Urothelium cell line (cell line): ENCODE measurements around the gene FBXO31.

Experiments
- DNase-seq: peaks from one replicate; pipeline ENCODE4 v3.0.0; 2011; ENCODE audit warnings: low spot score, mixed read lengths
- FAIRE-seq: peaks from 2 replicates; lab custom pipeline; 2011; peaks lifted over from hg19 to GRCh38; lab: Jason Lieb, UNC

Gene FBXO31

GRCh38 chr16:87330646-87331045 is 52.9 kb downstream of the FBXO31 start:
- no peak for DNase-seq
- no peak for FAIRE-seq

GRCh38 chr16:87330257-87330624 is 53.3 kb downstream of the FBXO31 start:
- FAIRE-seq (no peak), DNase-seq (no peak)

DNA sequence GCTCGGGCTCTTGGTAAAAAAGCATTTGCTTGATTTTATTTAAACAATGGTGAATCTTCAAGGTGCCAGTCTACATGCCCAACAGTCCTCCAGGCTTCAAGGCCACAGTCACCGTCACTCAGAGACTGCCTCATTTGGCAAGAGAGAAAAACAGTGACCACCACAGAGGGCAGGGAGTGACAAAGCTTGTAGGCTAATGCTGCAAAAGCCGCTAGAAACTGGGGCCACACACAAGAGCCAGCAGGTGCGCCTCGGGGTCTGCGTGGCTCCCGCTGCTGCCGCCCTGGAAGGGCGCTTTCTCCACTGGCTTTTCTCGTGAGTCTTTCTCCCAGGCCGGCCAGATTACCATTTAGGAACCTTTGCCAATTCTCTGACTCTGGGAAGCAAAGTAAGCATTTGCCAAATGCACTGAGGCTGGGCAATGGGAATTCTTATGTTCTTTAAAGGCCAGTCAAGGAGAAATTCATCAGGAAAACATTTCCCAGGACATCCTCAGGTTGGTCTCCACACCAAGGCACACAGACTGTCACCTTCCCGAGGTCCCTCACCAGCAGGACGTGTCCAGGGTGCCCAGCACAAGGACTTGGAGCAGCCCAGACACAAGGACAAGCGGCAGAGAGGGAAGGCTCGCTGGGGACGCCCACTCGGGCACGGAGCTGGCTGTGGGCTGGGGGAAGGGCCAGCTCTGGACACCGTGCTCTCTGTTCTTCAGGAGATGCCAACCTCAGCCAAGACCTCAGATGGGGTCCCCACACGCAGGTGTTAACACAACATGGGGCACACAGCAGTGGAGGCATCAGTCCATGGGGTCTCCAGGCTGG is 53.9 kb downstream of the FBXO31 start:
- FAIRE-seq (no peak), DNase-seq (no peak)

- no peak for FAIRE-seq
- DNase-seq = no peak
Observed at GRCh38 chr16:87328846-87329245, 54.7 kb downstream of the FBXO31 start.

DNA sequence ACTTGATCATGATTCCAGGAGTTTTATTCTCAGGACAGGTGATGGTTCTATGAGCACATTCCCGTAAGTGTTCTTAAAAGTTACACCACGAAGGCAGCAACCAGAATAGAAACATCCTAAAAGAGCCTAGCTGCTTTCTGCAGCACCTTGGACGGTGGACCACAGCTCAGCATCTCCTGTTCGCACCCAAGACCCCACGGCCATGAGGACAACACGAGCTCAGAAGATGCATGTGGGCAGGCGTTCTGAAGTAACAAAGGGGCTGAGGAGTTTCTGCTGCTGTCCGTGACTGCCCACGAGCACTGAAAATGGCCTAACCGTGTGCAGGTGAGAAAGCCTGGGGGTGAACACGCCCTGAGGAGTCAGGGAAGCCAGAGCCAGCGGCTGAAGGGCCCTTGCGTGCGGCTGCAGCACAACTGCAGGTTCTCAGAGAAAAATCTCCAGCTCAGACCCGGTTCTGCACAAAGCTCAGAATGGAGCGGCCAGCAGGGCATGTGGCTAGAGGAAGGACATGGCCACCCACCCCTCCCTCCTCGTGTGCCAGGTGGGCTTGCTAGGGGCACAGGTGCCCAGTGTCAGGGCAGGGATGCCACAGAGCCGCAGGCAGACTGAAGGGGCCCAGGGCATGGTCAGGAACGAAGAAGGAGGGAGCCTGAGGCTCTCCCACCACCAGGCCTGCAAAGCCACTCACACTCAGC is 55.6 kb downstream of the FBXO31 start:
- no peak for FAIRE-seq
- no peak for DNase-seq

DNA sequence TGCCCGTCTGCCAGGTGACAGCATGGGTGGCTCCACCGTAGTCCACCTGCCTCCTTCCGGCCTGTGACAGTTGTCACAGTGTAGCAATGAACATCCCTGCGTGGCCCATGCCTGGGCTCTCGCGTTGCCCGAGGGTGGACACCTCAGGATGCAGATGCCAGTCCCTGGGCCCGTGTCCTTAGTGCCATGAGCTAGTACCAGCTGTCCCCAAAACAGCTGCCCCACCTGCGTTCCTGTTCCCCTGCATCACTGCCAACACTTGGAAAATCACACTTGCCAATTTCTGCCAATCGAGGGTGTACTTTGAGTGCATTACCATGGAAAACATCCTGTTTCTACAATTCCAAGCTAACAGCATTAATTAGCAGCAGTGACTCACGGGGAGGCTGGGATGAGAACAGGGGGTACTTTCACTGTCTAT is 57.4 kb downstream of the FBXO31 start:
- FAIRE-seq (no peak), DNase-seq (no peak)

DNA sequence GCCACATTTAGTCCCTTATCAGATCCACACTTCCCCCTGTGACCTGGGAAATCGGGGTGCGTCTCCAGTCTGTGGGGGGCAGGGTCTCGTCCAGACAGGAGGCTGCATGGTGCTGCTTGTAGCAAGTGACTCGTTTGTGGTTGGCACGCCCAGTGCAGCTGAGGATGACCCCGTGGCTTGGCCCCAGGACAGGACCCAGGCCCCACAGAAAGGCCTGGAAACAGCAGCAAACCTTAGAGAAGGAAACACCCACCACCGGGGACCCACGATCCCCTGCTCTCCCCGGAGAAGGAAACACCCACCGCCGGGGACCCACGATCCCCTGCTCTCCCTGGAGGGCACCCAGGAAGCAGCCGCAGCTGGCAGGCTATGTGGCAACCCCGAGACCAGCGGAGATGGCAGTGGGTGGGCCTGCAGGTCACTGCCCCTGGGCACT is 58.1 kb downstream of the FBXO31 start:
- DNase-seq (no peak), FAIRE-seq (no peak)

DNA sequence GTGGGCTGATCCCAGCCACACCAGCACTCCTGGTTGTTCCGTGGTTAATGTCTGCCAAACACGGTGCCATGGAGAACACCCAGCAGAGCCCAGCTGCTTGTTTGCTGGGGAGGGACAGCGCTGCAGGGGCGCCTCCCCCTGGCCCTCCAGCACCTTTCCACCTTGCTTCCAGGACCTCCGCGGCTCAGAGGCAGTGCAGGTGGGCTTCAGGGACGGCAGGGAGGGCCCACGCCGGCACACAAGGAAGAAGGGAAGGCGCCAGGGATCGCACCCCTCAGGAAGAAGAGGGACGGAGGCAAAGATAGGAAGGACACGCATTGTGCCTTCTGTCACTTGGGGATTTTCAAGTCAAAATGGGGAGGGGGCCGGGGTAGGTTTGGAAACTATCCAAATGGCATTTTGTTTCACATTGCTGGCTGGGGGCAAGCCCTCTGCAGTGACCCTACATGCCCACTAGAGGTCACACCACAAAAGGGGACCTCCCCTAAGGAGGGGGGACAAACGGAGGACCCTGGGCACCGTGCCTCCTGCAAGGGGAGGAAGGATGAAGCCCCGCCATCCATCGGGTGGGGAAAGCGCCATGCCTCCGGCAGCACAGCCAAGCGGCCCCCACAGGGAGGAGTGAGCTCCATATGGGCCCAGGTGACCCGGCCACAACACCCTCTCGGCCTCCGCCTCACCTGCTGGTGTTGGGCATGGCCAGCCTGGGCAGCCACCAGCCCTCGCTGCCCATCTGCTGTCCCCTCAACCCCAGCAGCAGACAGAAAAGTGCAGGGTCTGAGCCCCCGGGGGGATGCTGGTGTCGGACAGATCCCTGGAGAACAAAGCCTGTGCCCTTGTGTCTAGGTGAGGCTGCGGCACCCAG is 58.9 kb downstream of the FBXO31 start:
- DNase-seq = peak; percentile 59
- FAIRE-seq = no peak

GRCh38 chr16:87323727-87324410 is 59.7 kb downstream of the FBXO31 start:
- FAIRE-seq (no peak), DNase-seq (no peak)

DNA sequence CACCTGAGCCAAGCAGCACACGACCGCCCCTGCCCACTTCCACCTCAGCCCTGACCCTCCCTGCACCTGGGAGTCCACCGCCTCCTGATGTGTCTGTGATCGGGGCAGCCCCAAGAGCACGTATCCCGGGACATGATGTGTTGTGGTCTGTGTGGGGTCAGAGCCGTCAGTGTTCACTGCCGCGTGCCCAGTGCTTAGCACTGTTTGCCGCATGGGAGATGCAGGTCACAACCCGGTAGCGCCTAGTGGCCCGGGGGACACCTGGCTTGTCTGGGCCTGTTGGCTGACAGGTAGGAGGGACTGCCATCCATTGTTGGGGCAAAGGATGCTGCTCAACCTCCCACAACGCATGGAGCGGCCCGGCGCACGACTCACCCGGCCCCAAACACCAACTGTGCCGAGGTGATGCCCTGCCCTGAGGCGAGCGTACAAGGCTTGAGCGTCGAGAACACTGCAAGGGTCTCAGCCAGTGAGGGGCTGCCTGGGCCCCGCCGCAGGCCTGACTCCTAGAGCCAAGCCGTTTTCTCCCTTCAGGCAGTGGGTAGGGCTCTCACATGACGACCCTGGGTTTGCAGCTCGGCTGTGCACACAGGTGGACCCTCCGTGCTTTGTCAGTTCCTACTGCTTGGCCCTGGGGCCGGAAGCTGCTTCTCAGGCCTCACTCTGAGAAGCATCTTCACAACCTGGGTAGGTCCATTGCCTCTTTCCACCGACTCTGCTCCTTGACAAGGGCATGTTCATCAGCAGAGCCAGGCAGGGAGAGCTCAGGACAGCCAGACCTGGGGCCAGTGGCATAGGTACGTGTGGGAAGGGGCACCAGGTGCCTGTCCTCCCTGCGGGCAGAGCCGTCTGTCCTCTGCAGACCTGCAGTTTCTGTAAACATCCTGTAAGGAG is 60.5 kb downstream of the FBXO31 start:
- FAIRE-seq (no peak), DNase-seq (no peak)

DNA sequence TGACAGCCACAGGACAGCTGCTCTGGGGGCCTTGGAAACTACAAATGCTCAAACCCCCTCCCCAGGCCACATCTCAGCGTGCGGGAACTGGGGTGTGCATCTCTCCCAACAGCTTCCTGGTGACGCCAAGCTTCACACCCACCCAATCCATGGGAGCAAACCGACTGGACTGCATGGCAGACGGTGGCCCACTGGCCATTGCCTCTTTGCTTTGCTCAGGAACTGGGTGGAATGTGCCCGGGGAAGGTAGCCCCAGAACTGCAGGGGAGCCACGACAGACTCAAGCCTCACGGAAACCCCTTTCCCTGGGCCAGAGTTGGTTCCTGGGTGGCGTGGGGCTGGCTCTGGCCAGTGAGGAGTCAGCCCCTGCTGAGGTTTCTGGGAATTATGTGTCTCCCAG is 61.2 kb downstream of the FBXO31 start:
- no peak for DNase-seq
- no peak for FAIRE-seq

GRCh38 chr16:87321336-87322107 is 62.1 kb downstream of the FBXO31 start:
- FAIRE-seq = no peak

DNA sequence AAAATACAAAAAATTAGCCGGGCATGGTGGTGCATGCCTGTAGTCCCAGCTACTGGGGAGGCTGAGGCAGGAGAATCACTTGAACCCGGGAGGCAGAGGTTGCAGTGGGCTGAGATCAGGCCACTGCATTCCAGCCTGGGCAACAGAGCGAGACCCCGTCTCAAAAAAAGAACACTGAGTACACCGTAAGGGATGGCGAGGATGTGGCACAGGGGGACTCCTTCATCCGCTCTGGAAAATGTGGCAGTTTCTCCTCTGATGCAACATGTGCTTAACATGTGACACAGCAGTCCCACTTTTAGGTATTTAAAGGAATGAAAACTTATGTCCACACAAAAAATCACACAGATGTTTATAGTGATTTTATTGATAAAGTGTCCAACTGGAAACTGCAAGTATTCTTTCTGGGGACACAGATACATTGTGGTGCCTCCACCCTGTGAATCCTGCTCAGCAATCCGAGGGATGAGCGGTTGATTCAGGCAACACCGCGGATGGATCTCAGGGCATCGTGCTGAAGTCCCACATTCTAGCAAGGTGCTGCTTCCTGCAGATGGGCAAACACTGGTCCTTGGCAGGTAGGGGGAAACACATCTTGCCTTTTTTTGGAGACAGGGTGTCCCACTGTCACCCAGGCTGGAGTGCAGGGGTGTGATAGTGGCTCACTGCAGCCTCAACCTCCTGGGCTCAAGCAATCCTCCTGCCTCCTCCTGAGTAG is 62.9 kb downstream of the FBXO31 start:
- FAIRE-seq (no peak), DNase-seq (no peak)

More at GRCh38 chr16:87321336-87322107, 62.1 kb downstream of the FBXO31 start:
- no peak for DNase-seq

- DNase-seq (no peak), FAIRE-seq (no peak)
Observed at GRCh38 chr16:87319997-87320491, 63.5 kb downstream of the FBXO31 start.

- no peak for DNase-seq
- no peak for FAIRE-seq
Observed at GRCh38 chr16:87319011-87319410, 64.6 kb downstream of the FBXO31 start.

DNA sequence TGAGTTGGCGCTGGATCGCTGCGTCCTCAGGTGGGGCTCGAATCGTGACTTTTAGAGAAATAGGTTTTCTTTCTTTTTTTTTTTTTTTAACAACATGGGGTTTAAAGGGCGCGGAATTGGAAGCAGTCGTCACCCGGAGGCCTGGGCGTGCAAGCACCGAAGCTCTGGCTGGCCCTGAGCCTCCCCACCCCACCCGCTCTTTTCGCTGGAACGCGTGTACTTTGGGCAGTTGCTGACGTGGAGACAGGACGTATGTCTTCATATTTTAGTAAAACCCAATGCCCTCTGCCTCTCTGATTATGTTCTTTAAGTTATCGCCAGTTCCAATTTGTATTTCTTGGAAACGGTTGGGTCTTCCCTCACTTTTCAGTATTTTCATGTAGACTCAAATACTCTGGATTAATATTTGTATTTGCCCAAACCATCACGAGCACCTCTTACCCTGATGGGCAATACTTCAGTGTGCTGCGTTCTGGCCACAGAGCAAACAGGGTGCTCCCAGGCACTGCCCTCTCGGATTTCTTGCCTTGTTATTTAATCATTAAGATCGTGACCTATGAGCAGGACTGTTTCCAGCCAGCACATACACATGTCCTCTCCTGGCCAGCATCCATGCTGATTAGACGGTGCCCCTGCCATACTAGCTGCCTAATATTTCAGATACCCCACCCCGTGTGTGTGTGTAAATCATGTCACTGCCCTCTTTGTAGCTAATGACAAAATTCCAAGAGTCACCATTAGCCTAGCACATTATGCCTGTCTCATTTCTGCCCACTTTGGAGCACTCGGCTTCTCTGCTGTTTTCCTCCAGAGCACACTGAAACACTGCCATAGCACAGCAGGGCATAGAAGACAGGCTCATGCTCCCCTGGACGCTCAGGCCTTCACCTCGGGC is 65.6 kb downstream of the FBXO31 start:
- FAIRE-seq = no peak
- peak; percentile 62 for DNase-seq
